CD14-positive monocyte (primary cell): ENCODE measurements around the gene CTU1. TPM values are rescaled to one million over a fixed set of nuclear protein-coding genes. Genes with fewer than 3 reads are reported as not detected.

ENCODE experiments used
- DNase-seq, 3 donors: peaks; one replicate each; pipeline ENCODE4 v3.0.0-alpha.2; 2011 to 2022
- H2AFZ ChIP-seq: 2 replicates; pipeline ENCODE4 v1.6.0; 2012; ENCODE audit warnings: mild to moderate bottlenecking, low read depth, low read length, inconsistent platforms; ENCODE audit not compliant: insufficient read depth, poor library complexity, severe bottlenecking
- H3K27ac ChIP-seq, 2 donors: 1 replicate in 1 of 2; 2 replicates in 1 of 2; pipeline ENCODE4 v1.5.1; 2012 to 2013; ENCODE audit warnings: low read length in 2 of 2, control low read depth in 1 of 2, inconsistent platforms in 1 of 2, low read depth in 1 of 2, mild to moderate bottlenecking in 1 of 2
- H3K27me3 ChIP-seq, 2 donors: one replicate each; pipeline versions ENCODE4 v1.6.0 to v1.6.1; 2011 to 2013; ENCODE audit warnings: low read length in 2 of 2; ENCODE audit not compliant: control insufficient read depth in 2 of 2, insufficient read depth in 2 of 2
- H3K36me3 ChIP-seq, 2 donors: replicated peaks in 1 of 2; 1 replicate in 1 of 2; 2 replicates in 1 of 2; pipeline versions ENCODE4 v1.5.1 to v1.6.1; 2012 to 2013; ENCODE audit warnings: low read length in 2 of 2, control low read depth in 1 of 2, inconsistent platforms in 1 of 2, mild to moderate bottlenecking in 1 of 2; ENCODE audit not compliant: insufficient read depth in 2 of 2, control insufficient read depth in 1 of 2
- H3K4me1 ChIP-seq, 2 donors: 1 replicate in 1 of 2; 2 replicates in 1 of 2; pipeline versions ENCODE4 v1.5.1 to v1.6.1; 2012 to 2013; ENCODE audit warnings: low read length in 2 of 2, control low read depth in 1 of 2, inconsistent platforms in 1 of 2, mild to moderate bottlenecking in 1 of 2, moderate library complexity in 1 of 2; ENCODE audit not compliant: insufficient read depth in 2 of 2, control insufficient read depth in 1 of 2
- H3K4me2 ChIP-seq: replicated peaks from 2 replicates; pipeline ENCODE3; 2012; ENCODE audit warnings: low read length, moderate library complexity, mild to moderate bottlenecking; ENCODE audit not compliant: poor library complexity, severe bottlenecking; ENCODE audit errors: extremely low read depth
- H3K4me3 ChIP-seq, 3 experiments: fragments of 200-600 bp in 1 of 3; sonication (generic) in 1 of 3; replicated peaks in 1 of 3; 1 replicate in 2 of 3; 2 replicates in 1 of 3; pipeline ENCODE4 v1.5.1; 2011 to 2013; ENCODE audit warnings: low read length in 3 of 3, mild to moderate bottlenecking in 3 of 3, control low read depth in 2 of 3, low read depth in 2 of 3, inconsistent platforms in 1 of 3, moderate library complexity in 1 of 3
- H3K79me2 ChIP-seq: 2 replicates; pipeline ENCODE4 v1.6.0; 2012; ENCODE audit warnings: mild to moderate bottlenecking, control low read depth, inconsistent platforms, low read length, moderate library complexity; ENCODE audit not compliant: insufficient read depth
- H3K9ac ChIP-seq: 2 replicates; pipeline ENCODE4 v1.6.0; 2017; ENCODE audit warnings: low read length, mild to moderate bottlenecking; ENCODE audit not compliant: insufficient read depth, poor library complexity, severe bottlenecking
- H3K9me3 ChIP-seq, 2 donors: replicated peaks in 1 of 2; 1 replicate in 1 of 2; 2 replicates in 1 of 2; pipeline versions ENCODE4 v1.5.1 to v1.6.1; 2012 to 2013; ENCODE audit warnings: low read length in 2 of 2, control low read depth in 1 of 2; ENCODE audit not compliant: control insufficient read depth in 1 of 2, insufficient read depth in 1 of 2
- H4K20me1 ChIP-seq: 2 replicates; pipeline ENCODE4 v1.6.0; 2012; ENCODE audit warnings: mild to moderate bottlenecking, low read length, control low read depth, moderate library complexity; ENCODE audit not compliant: insufficient read depth
- H3K27ac Mint-ChIP-seq, 7 donors: one replicate each; pipeline ENCODE4 v1.8.0; 2020; ENCODE audit warnings: mild to moderate bottlenecking in 7 of 7, mixed read lengths in 7 of 7, moderate library complexity in 6 of 7, inconsistent platforms in 2 of 7
- H3K27me3 Mint-ChIP-seq, 3 donors: one replicate each; pipeline ENCODE4 v1.8.0; 2021 to 2022; ENCODE audit warnings: low read depth in 3 of 3, mild to moderate bottlenecking in 3 of 3, mixed read lengths in 3 of 3, moderate library complexity in 3 of 3, inconsistent platforms in 1 of 3
- H3K36me3 Mint-ChIP-seq, 2 donors: one replicate each; pipeline ENCODE4 v1.8.0; 2020; ENCODE audit warnings: mixed read lengths in 2 of 2, inconsistent platforms in 1 of 2, mild to moderate bottlenecking in 1 of 2
- H3K4me1 Mint-ChIP-seq: one replicate; pipeline ENCODE4 v1.8.0; 2020; ENCODE audit warnings: mild to moderate bottlenecking, mixed read lengths
- H3K4me3 Mint-ChIP-seq, 2 donors: one replicate each; pipeline ENCODE4 v1.8.0; 2020; ENCODE audit warnings: mild to moderate bottlenecking in 2 of 2, mixed read lengths in 2 of 2, moderate library complexity in 1 of 2
- H3K9me3 Mint-ChIP-seq, 7 donors: one replicate each; pipeline ENCODE4 v1.8.0; 2020 to 2022; ENCODE audit warnings: mixed read lengths in 7 of 7, mild to moderate bottlenecking in 6 of 7, moderate library complexity in 6 of 7, inconsistent platforms in 2 of 7
- CTCF ChIP-seq: fragments of 200-600 bp; IDR thresholded peaks from one replicate; pipeline ENCODE4 v1.8.0; 2022; ENCODE audit warnings: antibody characterized with exemption, mild to moderate bottlenecking
- WGBS: methylation state at CpG from one replicate; pipeline ENCODE4 v1.1.5; 2013; ENCODE audit warnings: missing lambda C conversion rate; ENCODE audit not compliant: insufficient coverage; 5-methylcytosine and 5-hydroxymethylcytosine counted together
- intact Hi-C, 2 donors: fragments of 100-400 bp; cut with micrococcal nuclease; formaldehyde crosslinking; loops; one replicate each; pipeline versions ENCODE4 v1.15.0 to v1.15.1; 2023
- polyA plus RNA-seq, 3 donors: library from polyadenylated mRNA; depleted of rRNA in 1 of 3; unstranded in 2 of 3; stranded (reverse) in 1 of 3; fragments of 300-500 nt in 2 of 3; fragments of >200 nt in 1 of 3; fragmentation: Illumina TruSeq in 2 of 3; gene quantifications; 1 replicate in 2 of 3; 2 replicates in 1 of 3; pipeline ENCODE4 v1.2.3, GENCODE V29; 2012 to 2021

The CTU1 gene
- polyA plus RNA-seq, 3 donors, result 0.75 to 3.0 (median 2.9) TPM

- no peak for TF ChIP-seq CTCF
These were observed 33.9 kb upstream of the CTU1 start, which contains the start of gene SIGLEC7 for GRCh38 chr19:51142119-51142518. Gene SIGLEC7, plus strand, starts transcription at chr19:51142301. Its CDS starts 69 bp downstream, at chr19:51142370.

GRCh38 chr19:51141181-51141580, 33.0 kb upstream of the CTU1 start:
- no peaks in the 10 kb centered on the region for H3K27me3 Mint-ChIP-seq

More at GRCh38 chr19:51142119-51142518, 33.9 kb upstream of the CTU1 start, which contains the start of gene SIGLEC7:
- 18% methylated on average over 12 of the region's 14 CpGs for WGBS
- peak within 1 kb of the TSS; percentile 98 to 99 for H3K27ac ChIP-seq
- peak within 1 kb of the TSS; percentile 79 to 92 for H3K4me3 Mint-ChIP-seq
- H3K4me1 ChIP-seq, result peaks cover 99 to 100% of the 10 kb centered on the region in 2 donors
- H3K4me1 Mint-ChIP-seq, result peaks cover 97% of the 10 kb centered on the region
- H3K4me3 ChIP-seq, result peak within 1 kb of the TSS; percentile 41 to 72 (median 44)
- peak within 1 kb of the TSS; percentile 38 for H3K9ac ChIP-seq
- no peaks in the 10 kb centered on the region for H3K9me3 ChIP-seq
- H3K4me2 ChIP-seq, result peak within 1 kb of the TSS; percentile 85
- intact Hi-C loops, result no loop called here
- H2AFZ ChIP-seq, result peak within 1 kb of the TSS; percentile 38
- peaks cover 5% of the 10 kb centered on the region for H4K20me1 ChIP-seq
- H3K79me2 ChIP-seq, result peaks cover 78% of the 10 kb centered on the region
- no peaks in the 10 kb centered on the region for H3K9me3 Mint-ChIP-seq
- peak within 1 kb of the TSS; percentile 94 to 100 (median 98) for H3K27ac Mint-ChIP-seq
- no peaks in the 10 kb centered on the region for H3K27me3 Mint-ChIP-seq
- DNase-seq, result peak; percentile 64 to 73 (median 71)
- H3K27me3 ChIP-seq, result no peaks in the 10 kb centered on the region
- peaks cover 46 to 75% of the 10 kb centered on the region in 2 donors for H3K36me3 Mint-ChIP-seq
- peaks cover 21 to 23% of the 10 kb centered on the region in 2 donors for H3K36me3 ChIP-seq

More at GRCh38 chr19:51141181-51141580, 33.0 kb upstream of the CTU1 start:
- no peaks in the 10 kb centered on the region for H3K9me3 Mint-ChIP-seq
- no peak for TF ChIP-seq CTCF
- Histone ChIP-seq H4K20me1 (peaks cover 5% of the 10 kb centered on the region), H3K27me3 (no peaks in the 10 kb centered on the region), H3K4me2 (peak overlapping the region; percentile 76), H3K79me2 (peaks cover 70% of the 10 kb centered on the region), H3K9ac (no peak overlapping the region), H3K27ac (peak overlapping the region; percentile 98 to 99), H2AFZ (no peak overlapping the region), H3K4me1 (peaks cover 99 to 100% of the 10 kb centered on the region in 2 donors), H3K36me3 (peaks cover 11 to 15% of the 10 kb centered on the region in 2 donors), H3K4me3 (peak overlapping the region in 1 of 3 experiments; percentile 72), H3K9me3 (no peaks in the 10 kb centered on the region)
- intact Hi-C loops, result no loop called here
- WGBS, result no CpG with 5 or more reads among the region's 6 CpGs
- H3K36me3 Mint-ChIP-seq, result peaks cover 43 to 74% of the 10 kb centered on the region in 2 donors
- H3K4me3 Mint-ChIP-seq, result peak overlapping the region in 1 of 2 donors; percentile 92
- peaks cover 98% of the 10 kb centered on the region for H3K4me1 Mint-ChIP-seq
- DNase-seq, result no peak
- H3K27ac Mint-ChIP-seq, result peak overlapping the region; percentile 94 to 100 (median 98)
